WTC11 (cell line): ENCODE results near the gene HIPK3. TPM values are rescaled to one million over a fixed set of nuclear protein-coding genes. Genes with fewer than 3 reads are reported as not detected.

Experiments
- ATAC-seq: fragments of 200-7000 bp; cut with Tn5 transposase; 2 replicates; pipeline ENCODE4 v1.10.0; 2021; ENCODE audit warnings: mild to moderate bottlenecking, moderate library complexity
- CTCF ChIA-PET: fragments of 300-600 bp; sonication (Branson Sonifier 250); formaldehyde crosslinking; loops from one replicate; lab custom pipeline; 2021; ENCODE audit warnings: antibody characterized with exemption; lab: Charles Lee
- POLR2A ChIA-PET: fragments of 350-600 bp; sonication (Branson Sonifier 250); formaldehyde crosslinking; loops from one replicate; lab custom pipeline; 2021; ENCODE audit warnings: antibody characterized with exemption; lab: Charles Lee
- DNase-seq: peaks from one replicate; pipeline ENCODE4 v3.0.0; 2021; ENCODE audit warnings: low spot score
- H3K27ac Mint-ChIP-seq: 2 replicates; pipeline ENCODE4 v1.8.0; 2021; ENCODE audit warnings: mixed read lengths
- H3K27me3 Mint-ChIP-seq: 2 replicates; pipeline ENCODE4 v1.8.0; 2021; ENCODE audit warnings: low read depth, mild to moderate bottlenecking, moderate library complexity, mixed read lengths
- H3K36me3 Mint-ChIP-seq: 2 replicates; pipeline ENCODE4 v1.8.0; 2021; ENCODE audit warnings: mixed read lengths
- H3K4me1 Mint-ChIP-seq: 2 replicates; pipeline ENCODE4 v1.8.0; 2022; ENCODE audit warnings: mixed read lengths
- H3K4me3 Mint-ChIP-seq: 2 replicates; pipeline ENCODE4 v1.8.0; 2021; ENCODE audit warnings: mild to moderate bottlenecking, moderate library complexity, mixed read lengths
- H3K9me3 Mint-ChIP-seq: 2 replicates; pipeline ENCODE4 v1.8.0; 2021; ENCODE audit warnings: mixed read lengths
- AFF4 ChIP-seq: sonication (generic); formaldehyde crosslinking; IDR thresholded peaks from 2 replicates; pipeline ENCODE4 v1.8.1; 2023; ENCODE audit warnings: mild to moderate bottlenecking, missing genetic modification reagents, borderline replicate concordance
- CREB1 ChIP-seq: sonication (generic); formaldehyde crosslinking; IDR thresholded peaks from 2 replicates; pipeline ENCODE4 v1.8.0; 2023; ENCODE audit warnings: mild to moderate bottlenecking, missing genetic modification reagents
- FOXJ3 ChIP-seq: sonication (generic); formaldehyde crosslinking; IDR thresholded peaks from 2 replicates; pipeline ENCODE4 v1.9.0; 2021; ENCODE audit warnings: missing genetic modification reagents, mild to moderate bottlenecking, borderline replicate concordance
- KAT7 ChIP-seq: sonication (generic); formaldehyde crosslinking; IDR thresholded peaks from 2 replicates; pipeline ENCODE4 v1.8.1; 2023; ENCODE audit warnings: missing genetic modification reagents, mild to moderate bottlenecking, borderline replicate concordance
- MXD4 ChIP-seq: fragments of 250-450 bp; sonication (Bioruptor Pico); IDR thresholded peaks from 2 replicates; pipeline ENCODE4 v1.8.0; 2021; ENCODE audit warnings: mild to moderate bottlenecking, moderate library complexity, borderline replicate concordance
- MYBL2 ChIP-seq: sonication (generic); formaldehyde crosslinking; IDR thresholded peaks from 2 replicates; pipeline ENCODE4 v1.8.1; 2023; ENCODE audit warnings: mild to moderate bottlenecking, moderate library complexity, missing genetic modification reagents
- NFATC4 ChIP-seq: fragments of 250-450 bp; sonication (Bioruptor Pico); IDR thresholded peaks from 2 replicates; pipeline ENCODE4 v1.9.0; 2021; ENCODE audit warnings: mild to moderate bottlenecking
- NR2C2 ChIP-seq: sonication (generic); formaldehyde crosslinking; IDR thresholded peaks from 2 replicates; pipeline ENCODE4 v1.8.0; 2022; ENCODE audit warnings: mild to moderate bottlenecking, missing genetic modification reagents
- OVOL2 ChIP-seq: fragments of 250-450 bp; sonication (Bioruptor Pico); IDR thresholded peaks from 2 replicates; pipeline ENCODE4 v1.9.0; 2021; ENCODE audit warnings: mild to moderate bottlenecking, borderline replicate concordance
- RORB ChIP-seq: fragments of 250-450 bp; sonication (Bioruptor Pico); IDR thresholded peaks from 2 replicates; pipeline ENCODE4 v1.9.0; 2021; ENCODE audit warnings: mild to moderate bottlenecking
- SMAD4 ChIP-seq: sonication (generic); formaldehyde crosslinking; IDR thresholded peaks from 2 replicates; pipeline ENCODE4 v1.8.0; 2022; ENCODE audit warnings: mild to moderate bottlenecking, missing genetic modification reagents
- SOX15 ChIP-seq: fragments of 250-450 bp; sonication (Bioruptor Pico); IDR thresholded peaks from 2 replicates; pipeline ENCODE4 v1.9.0; 2021; ENCODE audit warnings: mild to moderate bottlenecking
- SP1 ChIP-seq: sonication (generic); formaldehyde crosslinking; conservative IDR thresholded peaks from 2 replicates; pipeline ENCODE4 v1.8.1; 2022; ENCODE audit warnings: missing genetic modification reagents
- ZNF138 ChIP-seq: sonication (generic); formaldehyde crosslinking; conservative IDR thresholded peaks from 2 replicates; pipeline ENCODE4 v1.8.1; 2022; ENCODE audit warnings: mild to moderate bottlenecking, moderate library complexity, missing genetic modification reagents
- ZNF396 ChIP-seq: fragments of 250-450 bp; sonication (Bioruptor Pico); IDR thresholded peaks from 2 replicates; pipeline ENCODE4 v1.8.0; 2021; ENCODE audit warnings: mild to moderate bottlenecking, moderate library complexity, borderline replicate concordance
- ZNF512 ChIP-seq: sonication (generic); formaldehyde crosslinking; IDR thresholded peaks from 2 replicates; pipeline ENCODE4 v1.8.1; 2022; ENCODE audit warnings: missing genetic modification reagents, borderline replicate concordance
- ZNF671 ChIP-seq: fragments of 250-450 bp; sonication (Bioruptor Pico); IDR thresholded peaks from 2 replicates; pipeline ENCODE4 v1.8.0; 2021; ENCODE audit warnings: mild to moderate bottlenecking
- ZSCAN18 ChIP-seq: fragments of 250-450 bp; sonication (Bioruptor Pico); IDR thresholded peaks from 2 replicates; pipeline ENCODE4 v2.1.2; 2022; ENCODE audit warnings: mild to moderate bottlenecking, moderate library complexity
- total RNA-seq: library from RNA; stranded (reverse); gene quantifications from 3 replicates; pipeline ENCODE4 v1.2.3, GENCODE V29; 2021

The HIPK3 gene
- total RNA-seq, 1 experiment from 2014 or later: 24.1 TPM

- no peak for TF ChIP-seq ZNF671 (CRISPR knock-in tag)
- TF ChIP-seq ZNF396 (CRISPR knock-in tag): no peak
- TF ChIP-seq CREB1: no peak
- TF ChIP-seq MYBL2 (CRISPR knock-in tag): no peak
- no peak for TF ChIP-seq ZNF138 (CRISPR knock-in tag)
- TF ChIP-seq NR2C2: no peak
- TF ChIP-seq RORB (CRISPR knock-in tag): no peak
- TF ChIP-seq AFF4 (CRISPR knock-in tag): no peak
- no peak for TF ChIP-seq SMAD4 (CRISPR knock-in tag)
- TF ChIP-seq SP1 (CRISPR knock-in tag): no peak
- no peak for TF ChIP-seq SOX15 (CRISPR knock-in tag)
- TF ChIP-seq FOXJ3 (CRISPR knock-in tag): no peak
- TF ChIP-seq ZSCAN18 (CRISPR knock-in tag): no peak
- TF ChIP-seq ZNF512 (CRISPR knock-in tag): no peak
- TF ChIP-seq MXD4 (CRISPR knock-in tag): no peak
- no peak for TF ChIP-seq NFATC4 (CRISPR knock-in tag)
- ChIA-PET CTCF (no interaction called here), POLR2A (no interaction called here)
- no peak overlapping the region for H3K27ac Mint-ChIP-seq
- no peaks in the 10 kb centered on the region for H3K27me3 Mint-ChIP-seq
- H3K4me3 Mint-ChIP-seq: no peak overlapping the region
- no peak for ATAC-seq
- no peaks in the 10 kb centered on the region for H3K9me3 Mint-ChIP-seq
- DNase-seq: no peak
- peaks cover 10% of the 10 kb centered on the region; the same call in 1 of the 2 replicates for H3K4me1 Mint-ChIP-seq
- no peaks in the 10 kb centered on the region for H3K36me3 Mint-ChIP-seq
These were observed 13.9 kb downstream of the HIPK3 start for GRCh38 chr11:33271059-33271458.

- Mint-ChIP-seq H3K9me3 (no peaks in the 10 kb centered on the region), H3K27me3 (no peaks in the 10 kb centered on the region), H3K4me1 (peaks cover 5% of the 10 kb centered on the region; the same call in 1 of the 2 replicates), H3K27ac (peak overlapping the region; percentile 57; the same call in 1 of the 2 replicates), H3K36me3 (no peaks in the 10 kb centered on the region), H3K4me3 (no peak overlapping the region)
- POLR2A ChIA-PET: no interaction called here
- ATAC-seq (no peak), DNase-seq (no peak)
- TF ChIP-seq KAT7 (no peak), ZNF671 (CRISPR knock-in tag) (no peak), OVOL2 (CRISPR knock-in tag) (no peak)
- CTCF ChIA-PET: no interaction called here
These were observed 15.3 kb downstream of the HIPK3 start for GRCh38 chr11:33272338-33273107.
